Neutrophil (primary cell): ENCODE results near the gene UBA1.

Experiments used
- H3K27ac ChIP-seq: fragments of 200-600 bp; sonication (generic); 2 replicates; pipeline ENCODE4 v1.5.1; 2016; ENCODE audit warnings: mild to moderate bottlenecking, moderate library complexity
- H3K27me3 ChIP-seq: fragments of 200-600 bp; sonication (generic); 2 replicates; pipeline ENCODE4 v1.6.0; 2016; ENCODE audit warnings: mild to moderate bottlenecking
- H3K36me3 ChIP-seq: fragments of 200-600 bp; sonication (generic); 2 replicates; pipeline ENCODE4 v1.5.1; 2017
- H3K4me1 ChIP-seq, 2 experiments: fragments of 200-600 bp in 1 of 2; sonication (generic) in 1 of 2; 1 replicate in 1 of 2; 2 replicates in 1 of 2; pipeline versions ENCODE4 v1.5.1 to v1.6.1; 2013 to 2016; ENCODE audit warnings: low read depth in 1 of 2, low read length in 1 of 2, mild to moderate bottlenecking in 1 of 2, moderate library complexity in 1 of 2; ENCODE audit not compliant: control insufficient read depth in 1 of 2, insufficient read depth in 1 of 2
- H3K4me3 ChIP-seq, 2 experiments: fragments of 200-600 bp in 1 of 2; sonication (generic) in 1 of 2; 1 replicate in 1 of 2; 2 replicates in 1 of 2; pipeline ENCODE4 v1.5.1; 2013 to 2016; ENCODE audit warnings: low read depth in 1 of 2, low read length in 1 of 2, mild to moderate bottlenecking in 1 of 2, moderate library complexity in 1 of 2
- H3K9me3 ChIP-seq: fragments of 200-600 bp; sonication (generic); 2 replicates; pipeline ENCODE4 v1.5.1; 2016
- TF ChIP-seq, protein P1 (sequence below): fragments of 200-600 bp; sonication (generic); IDR thresholded peaks from 2 replicates; pipeline ENCODE4 v1.5.1; 2016; ENCODE audit warnings: antibody characterized with exemption

Gene UBA1

GRCh38 chrX:47171996-47172395 is 21.6 kb upstream of the UBA1 start:
- H3K4me1 ChIP-seq, result no peaks in the 10 kb centered on the region
- H3K36me3 ChIP-seq, result peaks cover 79% of the 10 kb centered on the region
- no peak overlapping the region for H3K27ac ChIP-seq
- H3K4me3 ChIP-seq, result no peak overlapping the region
- TF ChIP-seq, protein P1, sequence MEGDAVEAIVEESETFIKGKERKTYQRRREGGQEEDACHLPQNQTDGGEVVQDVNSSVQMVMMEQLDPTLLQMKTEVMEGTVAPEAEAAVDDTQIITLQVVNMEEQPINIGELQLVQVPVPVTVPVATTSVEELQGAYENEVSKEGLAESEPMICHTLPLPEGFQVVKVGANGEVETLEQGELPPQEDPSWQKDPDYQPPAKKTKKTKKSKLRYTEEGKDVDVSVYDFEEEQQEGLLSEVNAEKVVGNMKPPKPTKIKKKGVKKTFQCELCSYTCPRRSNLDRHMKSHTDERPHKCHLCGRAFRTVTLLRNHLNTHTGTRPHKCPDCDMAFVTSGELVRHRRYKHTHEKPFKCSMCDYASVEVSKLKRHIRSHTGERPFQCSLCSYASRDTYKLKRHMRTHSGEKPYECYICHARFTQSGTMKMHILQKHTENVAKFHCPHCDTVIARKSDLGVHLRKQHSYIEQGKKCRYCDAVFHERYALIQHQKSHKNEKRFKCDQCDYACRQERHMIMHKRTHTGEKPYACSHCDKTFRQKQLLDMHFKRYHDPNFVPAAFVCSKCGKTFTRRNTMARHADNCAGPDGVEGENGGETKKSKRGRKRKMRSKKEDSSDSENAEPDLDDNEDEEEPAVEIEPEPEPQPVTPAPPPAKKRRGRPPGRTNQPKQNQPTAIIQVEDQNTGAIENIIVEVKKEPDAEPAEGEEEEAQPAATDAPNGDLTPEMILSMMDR, result no peak
- no peaks in the 10 kb centered on the region for H3K9me3 ChIP-seq
- H3K27me3 ChIP-seq, result no peaks in the 10 kb centered on the region

DNA sequence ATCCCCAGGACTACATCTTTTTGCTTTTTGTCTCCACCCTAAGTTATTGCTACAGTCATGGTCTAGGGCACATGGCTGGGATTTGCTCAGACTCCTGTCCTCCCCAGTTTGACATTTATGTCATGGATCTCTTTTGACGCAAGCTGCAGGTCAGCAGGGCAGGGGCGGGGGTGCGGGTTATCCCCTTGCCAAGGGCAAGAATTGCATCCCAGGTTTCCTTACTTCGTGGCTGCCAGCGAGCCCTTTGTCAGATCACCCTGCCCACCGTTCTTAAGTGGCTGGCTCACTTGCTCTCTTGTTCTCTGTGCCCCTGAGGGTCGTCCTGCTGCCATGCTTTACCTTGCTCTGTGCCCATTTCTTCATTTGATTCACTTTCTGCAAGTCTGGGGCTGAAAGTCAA is 21.1 kb upstream of the UBA1 start:
- peaks cover 85% of the 10 kb centered on the region for H3K36me3 ChIP-seq
- no peak overlapping the region for H3K27ac ChIP-seq
- H3K27me3 ChIP-seq, result no peaks in the 10 kb centered on the region
- H3K4me1 ChIP-seq, result no peaks in the 10 kb centered on the region
- TF ChIP-seq, protein P1, result no peak
- H3K4me3 ChIP-seq, result no peak overlapping the region
- no peaks in the 10 kb centered on the region for H3K9me3 ChIP-seq

- no peak overlapping the region for H3K4me3 ChIP-seq
- no peak overlapping the region for H3K27ac ChIP-seq
- no peaks in the 10 kb centered on the region for H3K4me1 ChIP-seq
- H3K27me3 ChIP-seq, result no peaks in the 10 kb centered on the region
- TF ChIP-seq, protein P1, result no peak
- no peaks in the 10 kb centered on the region for H3K9me3 ChIP-seq
- peaks cover 91% of the 10 kb centered on the region for H3K36me3 ChIP-seq
These were observed 20.4 kb upstream of the UBA1 start for GRCh38 chrX:47172971-47173792.

GRCh38 chrX:47174376-47174775 is 19.3 kb upstream of the UBA1 start:
- no peaks in the 10 kb centered on the region for H3K9me3 ChIP-seq
- peaks cover 99% of the 10 kb centered on the region for H3K36me3 ChIP-seq
- no peaks in the 10 kb centered on the region for H3K4me1 ChIP-seq
- H3K27ac ChIP-seq, result no peak overlapping the region
- H3K4me3 ChIP-seq, result no peak overlapping the region
- H3K27me3 ChIP-seq, result no peaks in the 10 kb centered on the region
- TF ChIP-seq, protein P1, result no peak

DNA sequence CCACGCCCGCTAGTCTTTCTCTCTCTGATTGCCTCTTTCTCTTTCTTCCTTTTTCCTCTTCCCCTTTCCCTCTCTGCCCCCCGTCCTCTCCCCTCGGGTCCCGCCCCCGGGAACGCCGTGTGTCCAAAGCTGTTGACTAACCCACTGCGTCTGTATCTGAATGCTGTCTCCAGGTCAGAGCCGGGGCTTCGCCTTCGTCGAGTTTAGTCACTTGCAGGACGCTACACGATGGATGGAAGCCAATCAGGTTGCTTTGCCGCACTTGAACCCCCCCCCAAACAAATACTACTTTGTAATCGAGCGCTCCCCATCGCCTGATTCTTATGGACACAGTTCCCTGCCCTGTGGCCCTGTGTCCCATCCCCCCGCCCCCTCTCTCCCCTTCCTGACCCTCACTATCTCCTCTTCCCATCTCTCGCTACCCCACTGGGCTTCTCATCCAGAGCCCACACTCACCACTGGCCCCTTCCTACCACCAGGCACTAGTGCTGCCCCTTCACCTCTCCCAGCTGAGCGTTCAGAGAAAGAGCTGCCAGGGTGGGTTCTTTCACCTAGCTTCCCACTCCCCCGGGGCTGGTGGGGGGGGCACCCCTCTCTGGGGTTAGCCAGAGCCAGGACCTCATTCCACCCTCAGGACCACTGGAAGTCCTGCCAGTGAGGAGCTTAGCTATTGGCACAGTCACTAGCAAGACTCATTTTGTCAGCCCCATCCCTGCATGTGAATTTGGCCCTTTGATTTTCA is 18.6 kb upstream of the UBA1 start:
- H3K9me3 ChIP-seq, result no peaks in the 10 kb centered on the region
- H3K36me3 ChIP-seq, result peaks cover 99% of the 10 kb centered on the region
- H3K27ac ChIP-seq, result no peak overlapping the region
- no peak overlapping the region for H3K4me3 ChIP-seq
- no peaks in the 10 kb centered on the region for H3K27me3 ChIP-seq
- H3K4me1 ChIP-seq, result no peaks in the 10 kb centered on the region
- TF ChIP-seq, protein P1, result no peak
